OCI-LY7 (cell line): ENCODE results near the gene AATK. TPM values are rescaled to one million over a fixed set of nuclear protein-coding genes. Genes with fewer than 3 reads are reported as not detected.

Experiments
- BruUV-seq: library from RNA; stranded (reverse); fragments of 400-500 nt; replicated peaks from 2 replicates; lab custom pipeline; 2021; lab: Mats Ljungman, UMichigan
- CTCF ChIA-PET: fragments of 300-600 bp; sonication (Branson Sonifier 250); formaldehyde crosslinking; loops from one replicate; lab custom pipeline; 2022; ENCODE audit warnings: antibody characterized with exemption; ENCODE audit not compliant: unreplicated experiment; lab: Charles Lee
- POLR2A ChIA-PET: fragments of 300-600 bp; sonication (Branson Sonifier 250); formaldehyde crosslinking; loops from one replicate; lab custom pipeline; 2022; ENCODE audit warnings: antibody characterized with exemption; lab: Charles Lee
- DNase-seq: peaks from one replicate; pipeline ENCODE4 v3.0.0-alpha.2; 2015; ENCODE audit warnings: low spot score
- H2AFZ ChIP-seq: fragments of 200-600 bp; sonication (generic), shearing (Covaris generic); 2 replicates; pipeline ENCODE4 v1.6.1; 2014; ENCODE audit warnings: mild to moderate bottlenecking, antibody characterized with exemption, low read length, moderate library complexity
- H3K27ac ChIP-seq: fragments of 200-600 bp; sonication (generic); 2 replicates; pipeline ENCODE4 v1.5.1; 2014; ENCODE audit warnings: mixed run types, low read depth, mild to moderate bottlenecking, moderate library complexity, low read length, inconsistent platforms; ENCODE audit not compliant: poor library complexity, severe bottlenecking
- H3K36me3 ChIP-seq: fragments of 200-600 bp; sonication (generic); 2 replicates; pipeline ENCODE4 v1.6.1; 2014; ENCODE audit warnings: mild to moderate bottlenecking, antibody characterized with exemption, low read length, moderate library complexity, mixed read lengths; ENCODE audit not compliant: insufficient read depth
- H3K4me1 ChIP-seq: fragments of 200-600 bp; sonication (generic); 2 replicates; pipeline ENCODE4 v1.5.1; 2014; ENCODE audit warnings: mild to moderate bottlenecking, low read length; ENCODE audit not compliant: insufficient read depth, poor library complexity, severe bottlenecking
- H3K4me2 ChIP-seq: fragments of 200-600 bp; sonication (generic); 2 replicates; pipeline ENCODE4 v1.6.1; 2014; ENCODE audit warnings: mild to moderate bottlenecking, low read length
- H3K4me3 ChIP-seq: fragments of 200-600 bp; sonication (generic); 2 replicates; pipeline ENCODE4 v1.5.1; 2014; ENCODE audit warnings: mild to moderate bottlenecking, low read depth, low read length; ENCODE audit not compliant: poor library complexity, severe bottlenecking
- H3K79me2 ChIP-seq: fragments of 200-600 bp; sonication (generic); 2 replicates; pipeline ENCODE4 v1.6.1; 2016; ENCODE audit warnings: low read depth, mild to moderate bottlenecking, low read length, moderate library complexity, mixed read lengths; ENCODE audit not compliant: insufficient read depth
- H3K9me2 ChIP-seq: fragments of 200-600 bp; sonication (generic); 2 replicates; pipeline ENCODE4 v1.6.1; 2016; ENCODE audit warnings: mild to moderate bottlenecking, low read length, mixed read lengths; ENCODE audit not compliant: insufficient read depth
- H3K9me3 ChIP-seq: fragments of 200-600 bp; sonication (generic); 2 replicates; pipeline ENCODE4 v1.6.1; 2014; ENCODE audit warnings: mild to moderate bottlenecking, mixed run types, low read length, mixed read lengths
- H4K20me1 ChIP-seq: fragments of 200-600 bp; sonication (generic); 2 replicates; pipeline ENCODE4 v1.6.1; 2014; ENCODE audit warnings: mild to moderate bottlenecking, antibody characterized with exemption, low read length, moderate library complexity, mixed read lengths; ENCODE audit not compliant: insufficient read depth
- EZH2phosphoT487 ChIP-seq: fragments of 200-600 bp; sonication (generic); IDR thresholded peaks from 2 replicates; pipeline ENCODE4 v1.6.1; 2018; ENCODE audit warnings: low read depth, borderline replicate concordance, mild to moderate bottlenecking, mixed run types, antibody characterized with exemption, low read length, moderate library complexity, mixed read lengths
- intact Hi-C: fragments of 100-400 bp; cut with micrococcal nuclease; formaldehyde crosslinking; loops from one replicate; pipeline ENCODE4 v1.10.0; 2022; ENCODE audit not compliant: unreplicated experiment
- total RNA-seq, 2 experiments: library from RNA; depleted of rRNA in 1 of 2; stranded (reverse); fragments of >200 nt in 1 of 2; shearing (Covaris generic) in 1 of 2; gene quantifications; 2 replicates each; pipeline ENCODE4 v1.2.3, GENCODE V29; 2014 to 2022
- TF ChIP-seq, protein P1 (sequence below): fragments of 200-600 bp; sonication (generic); conservative IDR thresholded peaks from 2 replicates; pipeline ENCODE4 v1.5.1; 2014; ENCODE audit warnings: mild to moderate bottlenecking, antibody characterized with exemption, low read length, moderate library complexity, mixed read lengths

The AATK gene
- total RNA-seq, 2 experiments from 2014 or later, result 0.03 TPM; not detected in 1

DNA sequence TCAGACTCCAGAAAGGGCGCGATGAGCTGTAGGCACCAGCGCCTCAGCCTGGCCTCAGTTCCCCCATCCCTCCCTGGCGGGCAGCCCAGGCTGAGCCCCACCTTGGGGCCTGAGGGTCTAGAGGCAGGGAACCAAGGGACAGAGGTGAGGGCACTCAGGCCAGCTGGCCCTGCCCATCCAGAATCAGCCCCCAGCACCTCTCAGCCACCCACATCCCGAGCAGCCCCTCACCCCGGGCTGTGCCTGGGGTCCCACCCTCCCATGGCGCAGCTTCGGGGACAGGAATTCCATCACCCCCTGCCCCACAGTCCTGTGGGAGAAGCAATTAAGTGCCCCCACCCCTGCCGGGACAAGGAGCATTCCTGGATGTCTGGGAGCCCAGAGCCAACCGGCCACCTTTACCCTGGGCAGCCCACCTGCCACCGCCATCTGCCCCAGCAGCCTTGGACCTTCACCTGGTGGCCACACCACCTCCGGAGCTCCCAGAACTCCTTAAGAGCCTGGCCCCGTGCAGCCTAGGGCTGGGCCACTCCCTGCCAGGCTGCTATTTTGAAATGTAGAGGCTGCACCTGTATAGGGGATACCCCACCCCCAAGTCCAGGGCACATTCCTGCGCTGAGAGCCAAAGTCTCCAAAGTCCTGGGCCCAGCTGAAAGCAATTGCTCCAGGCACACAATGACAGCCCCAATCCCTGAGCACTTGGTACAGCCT lies 34.4 kb downstream of the AATK start:
- TF ChIP-seq EZH2phosphoT487, result no peak
- TF ChIP-seq, protein P1, sequence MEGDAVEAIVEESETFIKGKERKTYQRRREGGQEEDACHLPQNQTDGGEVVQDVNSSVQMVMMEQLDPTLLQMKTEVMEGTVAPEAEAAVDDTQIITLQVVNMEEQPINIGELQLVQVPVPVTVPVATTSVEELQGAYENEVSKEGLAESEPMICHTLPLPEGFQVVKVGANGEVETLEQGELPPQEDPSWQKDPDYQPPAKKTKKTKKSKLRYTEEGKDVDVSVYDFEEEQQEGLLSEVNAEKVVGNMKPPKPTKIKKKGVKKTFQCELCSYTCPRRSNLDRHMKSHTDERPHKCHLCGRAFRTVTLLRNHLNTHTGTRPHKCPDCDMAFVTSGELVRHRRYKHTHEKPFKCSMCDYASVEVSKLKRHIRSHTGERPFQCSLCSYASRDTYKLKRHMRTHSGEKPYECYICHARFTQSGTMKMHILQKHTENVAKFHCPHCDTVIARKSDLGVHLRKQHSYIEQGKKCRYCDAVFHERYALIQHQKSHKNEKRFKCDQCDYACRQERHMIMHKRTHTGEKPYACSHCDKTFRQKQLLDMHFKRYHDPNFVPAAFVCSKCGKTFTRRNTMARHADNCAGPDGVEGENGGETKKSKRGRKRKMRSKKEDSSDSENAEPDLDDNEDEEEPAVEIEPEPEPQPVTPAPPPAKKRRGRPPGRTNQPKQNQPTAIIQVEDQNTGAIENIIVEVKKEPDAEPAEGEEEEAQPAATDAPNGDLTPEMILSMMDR, result no peak
- ChIA-PET CTCF (no interaction called here), POLR2A (no interaction called here)
- Histone ChIP-seq H3K36me3 (no peaks in the 10 kb centered on the region), H3K27ac (no peak overlapping the region), H3K4me3 (no peak overlapping the region), H3K4me2 (no peak overlapping the region), H4K20me1 (no peaks in the 10 kb centered on the region), H2AFZ (no peak overlapping the region), H3K9me3 (no peaks in the 10 kb centered on the region), H3K4me1 (no peaks in the 10 kb centered on the region), H3K79me2 (no peaks in the 10 kb centered on the region), H3K9me2 (no peaks in the 10 kb centered on the region)
- intact Hi-C loops, result no loop called here
- DNase-seq, result no peak
- no TSS peak for BruUV-seq

DNA sequence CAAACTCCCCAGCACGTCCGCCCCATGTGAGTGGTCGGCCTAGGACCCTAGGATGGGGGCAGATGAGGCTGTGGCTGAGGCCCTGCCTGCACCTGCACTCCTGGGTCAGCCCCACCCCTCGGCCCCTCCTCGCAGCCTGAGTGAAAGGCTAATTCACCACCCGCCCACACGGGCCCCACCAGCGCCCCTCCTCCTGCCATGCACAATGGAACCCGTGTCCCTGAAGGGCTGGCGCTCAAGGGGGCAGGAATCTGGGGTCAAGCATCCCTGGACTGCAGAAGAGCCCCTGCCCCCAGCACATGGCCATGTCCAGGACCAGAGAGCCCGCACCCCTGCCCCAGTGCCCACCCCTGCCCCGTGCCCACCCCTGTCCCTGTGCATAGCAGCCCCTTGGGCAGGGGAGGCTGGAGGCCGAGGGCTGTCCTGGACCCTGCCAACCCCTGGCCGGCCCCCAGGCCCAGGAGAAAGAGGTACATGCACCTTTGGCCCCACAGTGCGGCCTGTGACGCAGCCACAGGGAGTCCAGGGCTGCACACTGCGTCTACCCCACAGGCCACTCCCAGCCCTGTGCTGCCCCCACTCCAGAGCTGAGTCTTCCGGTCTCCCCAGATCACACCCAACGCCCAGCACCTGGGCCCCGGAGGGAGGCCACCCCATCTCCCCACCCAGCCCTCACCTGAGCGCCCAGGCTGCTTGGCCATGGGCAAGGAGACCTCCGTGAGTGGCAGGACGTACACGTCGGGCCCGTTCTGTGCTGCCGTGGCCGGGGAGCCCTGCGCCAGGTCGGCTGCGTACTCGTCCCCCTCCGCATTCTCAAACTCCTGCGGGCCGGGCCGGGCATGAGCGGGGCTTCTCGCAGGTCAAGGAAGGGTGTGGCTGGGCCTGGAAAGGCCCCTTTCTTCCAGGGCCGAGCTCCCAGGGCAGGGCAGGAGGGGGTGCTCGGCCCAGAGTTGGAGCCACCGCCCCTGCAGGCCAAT lies 35.3 kb downstream of the AATK start:
- no TSS peak for BruUV-seq
- Histone ChIP-seq H2AFZ (no peak overlapping the region), H3K4me2 (no peak overlapping the region), H3K27ac (no peak overlapping the region), H3K36me3 (no peaks in the 10 kb centered on the region), H3K9me2 (no peaks in the 10 kb centered on the region), H3K79me2 (no peaks in the 10 kb centered on the region), H3K4me1 (no peaks in the 10 kb centered on the region), H4K20me1 (no peaks in the 10 kb centered on the region), H3K9me3 (no peaks in the 10 kb centered on the region), H3K4me3 (no peak overlapping the region)
- CTCF ChIA-PET, result no interaction called here
- POLR2A ChIA-PET, result no interaction called here
- no peak for DNase-seq
- TF ChIP-seq, protein P1, result no peak
- TF ChIP-seq EZH2phosphoT487, result no peak
- intact Hi-C loops, result no loop called here
